ENCODE measurements around the gene SAMD4A.

Gene SAMD4A

GRCh38 chr14:54682578-54682977 is 115.7 kb downstream of the SAMD4A start:
- no peak for TF ChIP-seq CTCF (IDR thresholded peaks at IDR 0.05)

GRCh38 chr14:54683882-54684794 is 117.2 kb downstream of the SAMD4A start:
- no peak for TF ChIP-seq CTCF (IDR thresholded peaks at IDR 0.05)

- TF ChIP-seq CTCF (IDR thresholded peaks at IDR 0.05) = no peak
These were observed 118.4 kb downstream of the SAMD4A start for GRCh38 chr14:54685286-54685845.

- no peak for TF ChIP-seq CTCF (IDR thresholded peaks at IDR 0.05)
These were observed 119.4 kb downstream of the SAMD4A start for GRCh38 chr14:54686219-54686870.

GRCh38 chr14:54686871-54687749 is 120.2 kb downstream of the SAMD4A start:
- TF ChIP-seq CTCF (IDR thresholded peaks at IDR 0.05) = no peak

- TF ChIP-seq CTCF (IDR thresholded peaks at IDR 0.05) = no peak
These were observed 120.8 kb downstream of the SAMD4A start for GRCh38 chr14:54687750-54688119.

GRCh38 chr14:54688229-54688628 is 121.3 kb downstream of the SAMD4A start:
- no peak for TF ChIP-seq CTCF (IDR thresholded peaks at IDR 0.05)

All from LNCAP (cell line).